Bronchial epithelial cell (primary cell): Measurements from ENCODE around the gene PKD1L1. TPM values are rescaled to one million over a fixed set of nuclear protein-coding genes. Genes with fewer than 3 reads are reported as not detected.

ENCODE experiments used
- DNase-seq: peaks from one replicate; pipeline ENCODE4 v3.0.0-alpha.2; 2010; ENCODE audit warnings: low read depth
- FAIRE-seq: peaks from 2 replicates; lab custom pipeline; 2011; peaks lifted over from hg19 to GRCh38; lab: Jason Lieb, UNC
- H3K27me3 ChIP-seq: 2 replicates; pipeline ENCODE4 v1.5.1; 2011; ENCODE audit warnings: low read length; ENCODE audit not compliant: control insufficient read depth, insufficient read depth
- H3K36me3 ChIP-seq: 2 replicates; pipeline ENCODE4 v1.5.1; 2011; ENCODE audit warnings: low read length; ENCODE audit not compliant: control insufficient read depth, insufficient read depth
- H3K4me3 ChIP-seq: 2 replicates; pipeline ENCODE4 v1.5.1; 2011; ENCODE audit warnings: mild to moderate bottlenecking, low read depth, low read length, control low read depth
- CTCF ChIP-seq: IDR thresholded peaks from 2 replicates; pipeline ENCODE4 v1.5.1; 2011; ENCODE audit warnings: mild to moderate bottlenecking, moderate library complexity, low read length, control low read depth, inconsistent platforms; ENCODE audit not compliant: insufficient read depth, severe bottlenecking
- total RNA-seq: library from RNA; depleted of rRNA; stranded (reverse); fragments of >200 nt; gene quantifications from 2 replicates; pipeline ENCODE4 v1.2.1, GENCODE V29; 2014

Gene PKD1L1
- total RNA-seq, 1 donor from 2014 or later, result under 0.01 TPM

- DNase-seq (no peak), FAIRE-seq (no peak)
- TF ChIP-seq CTCF, result no peak
- H3K27me3 ChIP-seq, result peaks cover 3% of the 10 kb centered on the region
- H3K36me3 ChIP-seq, result no peaks in the 10 kb centered on the region
- no peak overlapping the region for H3K4me3 ChIP-seq
Measured at GRCh38 chr7:47890125-47890524, 58.1 kb downstream of the PKD1L1 start.

- no peak for DNase-seq
- no peak for FAIRE-seq
Measured at GRCh38 chr7:47889723-47890122, 58.5 kb downstream of the PKD1L1 start.

GRCh38 chr7:47888371-47889265 is 59.6 kb downstream of the PKD1L1 start:
- TF ChIP-seq CTCF, result no peak
- H3K4me3 ChIP-seq, result no peak overlapping the region
- H3K27me3 ChIP-seq, result peaks cover 3% of the 10 kb centered on the region
- H3K36me3 ChIP-seq, result no peaks in the 10 kb centered on the region
- FAIRE-seq, result no peak
- no peak for DNase-seq

More at GRCh38 chr7:47889723-47890122, 58.5 kb downstream of the PKD1L1 start:
- no peak overlapping the region for H3K4me3 ChIP-seq
- peaks cover 3% of the 10 kb centered on the region for H3K27me3 ChIP-seq
- no peak for TF ChIP-seq CTCF
- H3K36me3 ChIP-seq, result no peaks in the 10 kb centered on the region

GRCh38 chr7:47887016-47887640 is 61.1 kb downstream of the PKD1L1 start:
- Histone ChIP-seq H3K4me3 (no peak overlapping the region), H3K27me3 (peaks cover 3% of the 10 kb centered on the region), H3K36me3 (no peaks in the 10 kb centered on the region)
- no peak for TF ChIP-seq CTCF
- no peak for FAIRE-seq
- no peak for DNase-seq

- Histone ChIP-seq H3K4me3 (no peak overlapping the region), H3K27me3 (peaks cover 3% of the 10 kb centered on the region), H3K36me3 (no peaks in the 10 kb centered on the region)
- FAIRE-seq (no peak), DNase-seq (no peak)
- TF ChIP-seq CTCF, result no peak
Measured at GRCh38 chr7:47885987-47886811, 62.1 kb downstream of the PKD1L1 start.
